Measurements from ENCODE around the gene FAHD2B.
"Not testable (repeated sequence)": the region's sequence is repeated elsewhere in the genome, so short reads cannot be mapped to it uniquely, and the experiment has no call there.

Gene FAHD2B

DNA sequence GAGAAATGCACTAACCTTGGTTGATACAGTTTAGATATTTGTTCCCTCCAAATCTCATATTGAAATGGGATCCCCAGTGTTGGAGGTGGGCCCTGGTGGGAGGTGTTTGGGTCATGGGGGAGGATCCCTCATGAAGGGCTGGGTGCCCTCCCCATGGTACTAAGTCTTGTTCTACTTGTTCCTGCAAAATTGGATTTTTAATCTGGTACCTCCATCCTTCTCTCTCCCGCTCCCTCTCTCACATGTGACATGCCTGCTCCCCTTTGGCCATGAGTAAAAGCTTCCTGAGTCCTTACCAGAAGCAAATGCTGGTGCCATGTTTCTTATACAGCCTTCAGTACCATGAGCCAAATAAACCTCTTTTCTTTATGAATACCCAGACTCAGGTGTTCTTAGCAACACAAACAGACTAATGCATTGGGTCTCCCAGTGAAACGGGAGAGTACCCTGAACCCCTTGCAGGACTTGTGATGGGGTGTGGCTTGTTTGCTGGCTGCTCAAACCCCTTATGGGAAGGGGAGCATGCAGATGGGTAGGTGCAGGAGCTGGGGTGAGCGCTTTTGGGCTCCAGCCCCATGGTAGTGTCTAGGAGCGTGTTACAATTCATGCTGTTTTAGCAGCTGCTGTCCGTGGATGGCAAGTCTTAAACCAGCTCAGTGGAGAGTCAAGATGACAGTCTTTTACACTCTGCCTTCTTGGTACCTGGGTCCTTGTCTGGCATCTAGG, 27.2 kb downstream of the FAHD2B start:
- DNase-seq = no peak

DNA sequence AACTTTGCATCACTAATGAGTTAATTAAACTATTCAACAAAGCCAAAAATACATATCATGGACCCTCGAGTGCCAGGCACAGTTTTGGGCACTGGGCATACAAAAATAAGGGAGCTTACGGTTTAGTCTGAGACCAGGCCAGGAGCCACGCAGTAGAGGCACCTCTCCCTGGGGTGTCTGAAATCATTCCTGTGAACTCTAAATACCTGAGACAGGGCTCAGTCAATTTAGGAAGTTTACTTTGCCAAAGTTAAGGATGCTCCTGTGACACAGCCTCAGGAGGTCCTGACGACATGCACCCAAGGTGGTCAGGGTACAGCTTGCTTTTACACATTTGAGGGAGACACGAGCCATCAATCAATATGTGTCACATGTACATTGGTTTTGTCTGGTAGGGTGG, 28.7 kb downstream of the FAHD2B start:
- DNase-seq = not testable (repeated sequence)

GRCh38 chr2:97062020-97062419, 32.7 kb downstream of the FAHD2B start:
- not testable (repeated sequence) for DNase-seq

GRCh38 chr2:97059782-97060181, 34.9 kb downstream of the FAHD2B start:
- not testable (repeated sequence) for DNase-seq

GRCh38 chr2:97056150-97056549, 38.5 kb downstream of the FAHD2B start:
- DNase-seq = not testable (repeated sequence)

DNA sequence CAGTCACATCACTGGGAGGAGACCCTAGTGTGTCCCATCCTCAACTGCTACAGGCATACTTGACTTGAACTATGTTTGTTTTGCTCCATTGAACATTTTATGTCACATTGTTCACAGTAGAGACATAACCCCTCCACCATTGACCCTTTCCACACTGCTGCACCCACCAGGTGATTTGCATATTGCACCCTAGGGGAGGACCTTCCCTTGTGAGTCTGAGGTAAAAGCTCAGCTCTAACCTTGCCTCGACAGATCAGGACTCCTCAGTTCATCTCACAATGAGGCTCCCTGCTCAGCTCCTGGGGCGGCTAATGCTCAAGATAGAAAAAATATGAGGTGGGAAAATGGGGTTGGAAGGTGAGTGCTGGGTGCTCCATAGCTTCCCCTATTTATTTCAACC, 44.6 kb downstream of the FAHD2B start:
- not testable (repeated sequence) for DNase-seq

DNA sequence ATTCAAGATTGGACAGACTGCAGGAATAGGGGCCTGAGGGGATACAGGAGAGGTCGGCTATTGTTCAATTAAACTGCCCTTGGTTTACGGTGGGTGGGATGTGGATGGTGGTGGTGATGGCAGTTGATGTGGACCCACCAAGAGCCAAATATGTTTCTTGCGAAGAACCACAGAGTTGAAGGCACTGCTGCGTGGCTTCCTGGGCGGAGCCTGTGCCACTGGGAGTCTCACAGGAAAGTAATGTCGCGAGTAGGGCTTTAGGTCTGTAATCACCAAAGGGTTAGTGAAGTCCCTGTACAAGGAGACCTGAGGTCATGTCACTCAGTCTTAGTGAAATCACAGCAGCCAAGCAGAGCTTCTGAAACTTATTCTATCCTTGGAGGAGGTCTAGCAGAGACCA, 46.2 kb downstream of the FAHD2B start:
- not testable (repeated sequence) for DNase-seq

GRCh38 chr2:97046676-97047075, 48.0 kb downstream of the FAHD2B start:
- peak in 1 of 2 experiments; percentile 9 for DNase-seq

DNA sequence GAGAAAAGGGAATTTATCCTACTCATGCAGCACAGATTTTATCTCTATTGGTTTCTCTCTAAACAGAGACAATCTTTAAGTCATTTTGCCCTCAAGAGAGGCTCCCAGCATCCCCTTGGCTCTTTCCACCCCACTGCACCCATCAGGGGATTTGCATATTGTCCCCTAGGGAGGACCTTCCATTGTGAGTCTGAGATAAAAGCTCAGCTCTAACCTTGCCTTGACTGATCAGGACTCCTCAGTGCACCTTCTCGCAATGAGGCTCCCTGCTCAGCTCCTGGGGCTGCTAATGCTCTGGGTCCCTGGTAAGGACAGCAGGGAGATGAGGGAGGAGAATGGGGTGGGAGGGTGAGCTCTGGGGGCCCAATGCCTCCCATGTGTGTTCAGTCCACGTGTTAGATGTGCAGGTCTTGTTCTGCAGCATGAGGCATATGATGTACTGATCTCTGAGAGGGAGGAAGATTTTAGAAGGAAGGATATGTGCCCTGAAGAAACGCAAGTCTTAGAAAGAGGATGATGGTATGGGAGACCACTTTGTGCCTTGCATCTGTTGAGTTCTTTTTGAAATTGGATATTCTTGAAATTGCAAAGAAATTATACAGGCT, 48.7 kb downstream of the FAHD2B start:
- DNase-seq = peak in 1 of 2 experiments; percentile 56
